NCI-H69 (cell line): ENCODE measurements around the gene ERCC3.
"Not testable (repeated sequence)": the region's sequence is repeated elsewhere in the genome, so short reads cannot be mapped to it uniquely, and the experiment has no call there.

ENCODE experiments used
- DNase-seq: peaks from one replicate; lab custom pipeline; 2025; lab: John Stamatoyannopoulos, UW

ERCC3 gene

DNA sequence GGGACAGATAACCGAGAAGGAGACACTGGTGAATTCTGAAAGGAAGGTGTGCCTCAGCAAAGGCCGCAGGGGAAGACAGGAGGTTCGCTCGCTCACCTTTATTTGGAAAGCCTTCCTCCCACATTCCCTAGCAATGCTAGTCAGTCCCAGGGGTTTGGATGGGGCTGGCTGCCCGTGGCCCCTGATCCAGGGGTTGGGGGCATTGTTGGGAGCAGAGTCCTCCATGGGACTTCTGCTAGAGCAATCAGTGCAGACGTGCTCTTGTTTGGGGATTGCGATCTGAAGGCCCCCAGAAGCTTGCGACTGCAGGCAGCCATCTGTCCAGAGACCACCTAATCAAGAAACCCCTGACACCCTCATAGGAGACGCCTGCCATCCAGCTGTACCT lies 67.8 kb downstream of the ERCC3 start:
- no peak for DNase-seq

DNA sequence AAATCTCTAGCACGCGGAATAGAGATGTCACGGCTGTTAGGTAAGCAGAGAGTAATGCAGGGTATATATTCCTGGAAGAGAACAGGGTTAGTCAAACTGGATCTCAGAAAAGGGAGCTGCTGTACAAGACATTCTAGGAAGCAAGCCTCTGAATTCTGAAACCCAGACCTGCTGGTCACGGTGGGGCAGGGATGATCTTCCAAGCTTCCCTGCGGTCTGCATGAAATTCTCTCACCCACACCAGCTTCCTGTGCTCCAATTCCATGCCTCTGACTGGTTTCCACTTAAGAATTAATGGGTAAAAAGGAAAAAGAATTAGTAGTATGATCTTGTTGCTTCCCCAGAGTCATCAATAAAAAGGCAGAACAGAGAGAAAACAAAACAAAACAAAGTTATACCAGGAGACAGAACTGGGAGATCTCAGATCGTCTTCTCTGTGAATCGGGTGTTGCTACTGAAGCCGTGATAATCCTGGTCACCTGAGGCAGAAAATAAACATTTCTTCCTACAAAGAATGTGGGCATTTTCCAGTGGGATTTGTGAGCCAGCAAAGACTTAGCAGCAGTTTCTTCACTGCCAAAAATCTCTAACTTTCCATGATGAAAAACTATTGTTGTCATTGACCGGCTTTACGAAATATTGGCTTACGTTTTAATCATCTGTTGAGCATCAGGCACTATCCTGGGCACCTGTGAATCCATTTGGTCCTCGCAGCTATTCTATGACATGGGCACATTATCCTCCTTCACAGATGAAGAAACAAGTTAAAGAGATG lies 68.6 kb downstream of the ERCC3 start:
- no peak for DNase-seq

DNA sequence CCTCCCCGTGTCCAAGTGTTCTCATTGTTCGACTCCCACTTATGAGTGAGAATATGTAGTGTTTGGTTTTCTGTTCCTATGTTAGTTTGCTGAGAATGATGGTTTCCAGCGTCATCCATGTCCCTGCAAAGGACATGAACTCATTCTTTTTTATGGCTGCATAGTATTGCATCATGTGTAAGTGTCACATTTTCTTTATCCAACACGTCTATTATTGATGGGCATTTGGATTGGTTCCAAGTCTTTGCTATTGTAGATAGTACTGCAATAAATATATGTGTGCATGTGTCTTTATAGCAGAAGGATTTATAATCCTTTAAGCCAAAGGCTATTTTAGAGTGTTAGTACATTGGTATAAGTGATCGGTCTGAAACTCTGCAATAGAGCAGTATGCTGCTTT lies 69.8 kb downstream of the ERCC3 start:
- DNase-seq: peak; percentile 2

DNA sequence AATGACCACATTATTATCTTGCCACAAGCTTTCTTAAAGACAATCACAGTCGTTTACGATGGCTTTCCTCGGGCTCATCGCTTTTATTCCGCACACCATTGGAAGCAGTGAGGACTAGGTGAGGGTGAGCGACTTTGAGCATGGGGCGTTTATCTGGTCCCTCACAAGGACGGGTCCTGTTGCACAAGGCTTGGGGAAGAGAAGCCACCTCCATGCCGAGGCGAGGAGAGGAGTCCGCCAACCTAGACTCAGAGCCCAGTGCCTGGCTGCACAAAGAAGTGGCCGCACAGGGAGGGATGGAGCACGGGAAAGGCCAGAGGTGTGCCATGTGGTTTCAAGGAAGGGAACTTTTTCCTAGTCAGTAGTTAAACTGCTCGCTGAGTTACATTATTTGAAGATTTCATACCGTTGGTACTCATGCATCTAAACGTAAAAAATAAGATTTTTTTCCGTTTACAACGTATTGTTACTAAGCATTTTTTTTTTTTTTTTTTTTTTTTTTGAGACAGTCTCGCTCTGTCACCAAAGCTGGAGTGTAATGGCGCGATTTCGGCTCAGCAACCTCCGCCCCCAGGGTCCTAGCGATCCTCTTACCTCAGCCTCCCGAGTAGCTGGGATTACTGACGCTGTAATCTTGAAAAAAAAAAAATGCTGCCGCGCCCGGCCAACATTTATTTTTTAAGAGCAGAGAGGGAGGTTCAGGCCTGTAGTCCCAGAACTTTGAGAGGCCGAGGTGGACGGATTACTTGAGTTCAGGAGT lies 73.0 kb downstream of the ERCC3 start:
- DNase-seq: no peak

DNA sequence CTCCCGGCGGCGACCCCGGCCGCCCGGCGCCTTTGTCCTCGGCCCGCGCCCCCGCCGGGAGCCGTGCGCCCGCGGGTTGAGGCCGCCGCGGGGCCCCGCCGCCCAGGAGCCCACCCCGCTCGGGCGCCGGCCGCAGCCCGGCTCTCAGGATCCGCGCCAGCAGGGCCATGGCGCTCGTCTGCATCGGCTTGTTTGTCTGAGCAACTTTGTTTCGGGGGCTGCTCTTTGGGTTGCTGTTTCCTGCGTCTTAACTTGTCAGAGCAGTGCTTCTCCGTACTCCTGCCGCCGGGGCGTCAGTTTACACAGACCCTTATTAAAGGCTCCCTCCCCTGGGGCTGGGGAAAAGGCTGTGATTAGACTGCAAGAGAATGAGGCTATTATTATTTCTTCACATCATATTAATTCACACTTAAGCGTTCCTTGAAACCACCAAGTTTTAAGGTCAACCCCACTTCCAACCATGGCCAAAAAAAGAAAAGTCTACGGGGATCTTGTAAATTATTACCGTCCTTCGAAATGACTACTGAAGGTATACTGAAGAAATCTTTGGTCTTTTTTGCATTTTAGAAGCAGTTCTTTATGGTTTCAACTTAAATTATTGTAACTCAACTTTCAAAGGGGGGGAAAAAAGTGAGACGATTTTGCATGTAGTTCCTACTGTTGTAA lies 73.7 kb downstream of the ERCC3 start, which contains the start of gene CYP27C1:
Gene CYP27C1 (minus strand): TSS at position 198 of the 666 bp plus-strand sequence. CDS start 29 bp downstream, at position 169.
- DNase-seq: peak; percentile 37

DNA sequence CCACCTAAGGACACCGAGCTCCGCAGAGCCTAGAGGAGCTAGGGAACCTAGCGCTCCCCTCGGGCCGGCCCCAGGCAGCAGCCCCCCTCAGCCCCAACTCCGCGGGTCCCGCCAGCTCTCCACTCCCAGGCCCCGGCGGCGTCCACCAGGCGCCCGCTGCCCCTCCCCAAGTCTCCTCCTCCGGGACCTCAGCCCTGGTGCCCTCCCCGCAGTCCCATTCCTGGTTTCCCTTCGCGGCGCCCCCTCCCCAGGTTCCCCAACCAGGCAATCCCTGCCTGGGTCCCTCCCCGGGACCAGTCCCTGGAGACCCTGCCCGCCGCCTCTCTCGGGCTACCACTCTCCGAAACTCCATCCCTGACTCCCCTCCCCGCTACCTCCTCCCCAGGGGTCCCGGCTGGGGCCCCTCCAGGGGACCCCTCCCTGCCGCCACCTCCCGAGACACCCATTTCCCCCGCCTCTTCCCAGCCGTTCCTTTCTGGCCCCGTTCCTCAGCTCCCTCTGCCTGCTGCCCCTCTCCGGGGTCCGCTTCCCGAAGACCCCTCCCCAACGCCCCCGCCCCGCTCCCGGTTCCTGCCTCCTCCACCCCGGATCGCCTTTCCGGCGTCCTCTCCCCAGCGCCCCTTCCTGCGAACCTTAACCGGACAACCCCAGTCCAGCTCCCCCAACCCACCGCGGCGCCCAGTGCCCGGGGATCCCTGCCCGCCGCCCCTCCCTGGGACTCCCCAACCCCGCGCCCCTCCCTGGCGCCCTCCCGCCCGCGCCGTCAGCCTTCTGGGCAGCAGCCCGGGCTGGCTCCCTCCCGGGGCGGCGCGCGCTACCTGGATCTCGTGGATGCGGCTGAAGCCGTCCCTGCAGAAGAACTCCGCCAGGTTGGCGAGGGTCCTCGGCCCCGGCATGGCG lies 74.5 kb downstream of the ERCC3 start:
- DNase-seq: peak; percentile 40

DNA sequence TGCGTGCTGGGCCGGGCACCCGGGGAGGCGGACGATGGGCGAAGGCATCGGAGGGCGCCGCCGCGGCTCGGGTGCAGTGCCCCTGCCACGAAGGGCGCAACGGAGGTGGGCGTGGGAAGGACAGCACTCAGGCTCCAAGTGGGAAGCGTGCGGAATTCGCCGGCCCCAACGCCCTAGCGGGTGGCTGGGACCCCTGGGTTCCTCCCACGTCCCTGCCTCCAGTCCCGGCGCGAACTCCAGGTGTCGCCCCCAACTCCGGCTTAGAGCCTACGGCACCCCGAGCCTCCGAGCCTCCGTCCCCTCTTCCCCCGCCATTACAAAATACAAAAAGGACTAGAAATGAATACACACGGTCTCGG lies 75.2 kb downstream of the ERCC3 start:
- no peak for DNase-seq

DNA sequence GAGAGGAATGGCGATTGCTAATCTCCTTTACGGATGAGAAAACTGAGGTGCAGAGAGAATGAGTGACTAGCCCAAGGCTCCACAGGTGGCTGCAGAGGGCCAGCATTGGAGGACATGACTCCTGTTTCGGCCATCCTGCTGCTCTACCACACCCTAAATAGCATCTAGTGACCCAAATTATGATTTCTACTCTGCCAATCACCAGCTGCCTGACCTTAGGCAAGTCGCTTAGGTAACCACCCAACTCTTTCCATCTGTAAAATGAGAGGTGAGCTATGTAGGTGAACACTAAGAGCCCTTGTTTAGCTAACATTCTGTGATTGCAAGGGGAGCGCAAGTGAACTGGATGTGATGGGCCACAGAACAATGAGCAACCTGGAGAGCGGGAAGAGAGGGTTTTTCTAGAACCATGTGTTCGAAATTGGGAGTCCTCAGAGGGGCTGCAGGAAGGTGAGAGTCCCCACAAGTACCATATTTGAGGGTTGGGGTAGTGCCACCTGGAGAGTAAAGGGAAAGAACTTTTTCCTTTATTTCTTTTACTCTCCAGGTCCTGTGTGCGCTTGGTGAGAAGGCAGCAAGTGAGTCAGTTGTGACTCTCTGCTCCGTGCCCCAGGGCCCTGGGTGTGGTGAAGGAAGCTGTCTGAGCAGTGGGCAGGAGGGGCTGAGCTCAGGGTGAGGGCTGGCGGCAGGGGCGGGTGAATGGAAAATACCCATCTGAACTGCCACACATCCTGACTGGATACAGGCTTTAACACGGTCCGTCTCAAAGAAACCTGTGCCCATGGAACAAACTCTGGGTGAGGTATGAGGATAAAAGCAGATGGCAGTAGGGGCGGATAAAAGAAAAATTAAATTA lies 76.2 kb downstream of the ERCC3 start:
- peak; percentile 9 for DNase-seq

DNA sequence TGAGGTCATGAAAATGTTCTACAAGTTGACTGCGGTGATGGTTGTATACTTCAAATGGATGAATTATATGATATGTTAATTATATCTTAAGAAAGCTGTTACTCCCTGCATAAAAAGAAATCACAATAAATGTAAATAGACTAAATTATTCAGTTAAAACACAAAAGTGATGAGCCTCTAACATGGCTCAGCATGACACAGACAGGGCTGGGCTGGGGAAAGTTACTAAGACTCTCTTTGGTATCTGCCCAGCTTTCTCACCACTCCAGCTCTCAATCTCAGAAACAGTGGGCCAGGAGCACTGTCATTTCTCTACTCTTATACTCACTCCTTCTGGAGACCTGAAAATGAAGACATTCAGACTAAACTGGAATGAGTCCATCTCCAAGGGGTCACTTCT lies 77.4 kb downstream of the ERCC3 start:
- no peak for DNase-seq

DNA sequence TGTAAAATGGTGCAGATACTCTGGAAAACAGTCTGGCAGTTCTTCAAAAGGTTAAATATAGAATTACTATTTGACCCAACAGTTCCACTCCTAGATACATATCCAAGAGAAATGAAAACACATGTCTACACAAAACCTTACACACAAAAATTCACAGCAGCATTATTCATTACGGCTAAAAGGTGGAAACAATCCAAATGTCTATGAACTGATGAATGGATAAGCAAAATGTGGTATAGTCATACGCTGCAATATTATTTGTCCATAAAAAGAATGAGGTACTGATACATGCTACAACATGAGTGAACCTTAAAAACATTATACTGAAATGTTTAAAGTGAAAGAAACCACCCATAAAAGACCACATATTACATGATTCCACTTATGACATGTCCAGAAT lies 77.8 kb downstream of the ERCC3 start:
- no peak for DNase-seq

DNA sequence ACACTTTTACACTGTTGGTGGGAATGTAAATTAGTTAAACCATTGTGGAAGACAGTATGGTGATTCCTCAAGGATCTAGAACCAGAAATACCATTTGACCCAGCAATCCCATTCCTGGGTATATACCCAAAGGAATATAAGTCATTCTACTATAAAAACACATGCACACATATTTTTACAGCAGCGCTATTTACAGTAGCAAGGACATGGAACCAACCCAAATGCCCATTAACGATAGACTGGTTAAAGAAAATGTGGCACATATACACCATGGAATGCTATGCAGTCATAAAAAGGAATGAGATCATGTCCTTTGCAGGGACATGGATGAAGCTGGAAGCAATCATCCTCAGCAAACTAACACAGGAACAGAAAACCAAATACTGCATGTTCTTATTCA lies 79.7 kb downstream of the ERCC3 start:
- not testable (repeated sequence) for DNase-seq

DNA sequence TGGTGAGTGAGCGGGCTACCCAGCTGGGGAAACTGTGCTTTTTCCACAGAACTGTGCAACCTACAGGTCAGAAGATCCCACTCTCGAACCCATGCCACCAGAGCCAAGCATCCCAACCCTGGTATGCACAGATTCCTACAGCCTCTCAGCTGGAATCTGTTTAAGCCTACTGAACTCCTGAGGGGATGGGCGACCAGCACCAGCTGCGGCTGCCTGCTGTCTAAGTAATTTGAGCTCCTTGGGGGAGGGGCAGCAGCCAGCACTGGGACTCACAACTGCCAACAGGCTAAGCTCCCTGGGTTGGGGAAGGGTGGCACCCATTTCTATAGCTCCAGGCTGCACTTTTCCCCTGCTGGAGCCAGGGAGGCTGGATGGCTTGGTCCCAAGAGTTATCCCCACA lies 85.6 kb downstream of the ERCC3 start:
- DNase-seq: peak; percentile 74
